Pulmonary artery endothelial cell (primary cell): Measurements from ENCODE around the gene PRKAB1. TPM values are rescaled to one million over a fixed set of nuclear protein-coding genes. Genes with fewer than 3 reads are reported as not detected.

ENCODE experiments used
- DNase-seq: peaks from one replicate; pipeline ENCODE4 v3.0.0-alpha.2; 2011; ENCODE audit warnings: low read depth, low spot score
- total RNA-seq: library from RNA; depleted of rRNA; stranded (reverse); fragments of >200 nt; gene quantifications from 2 replicates; pipeline ENCODE4 v1.2.3, GENCODE V29; 2014

The PRKAB1 gene
- total RNA-seq, 1 donor from 2014 or later, result 14.2 TPM

- no peak for DNase-seq
Measured at GRCh38 chr12:119710965-119711551, 43.1 kb downstream of the PRKAB1 start.

GRCh38 chr12:119711693-119712092 is 43.8 kb downstream of the PRKAB1 start:
- no peak for DNase-seq

GRCh38 chr12:119712721-119713120 is 44.8 kb downstream of the PRKAB1 start:
- DNase-seq, result no peak

GRCh38 chr12:119713551-119714031 is 45.7 kb downstream of the PRKAB1 start:
- no peak for DNase-seq

- no peak for DNase-seq
Measured at GRCh38 chr12:119714614-119715267, 46.8 kb downstream of the PRKAB1 start.

- DNase-seq, result no peak
Measured at GRCh38 chr12:119715268-119715620, 47.3 kb downstream of the PRKAB1 start.

- DNase-seq, result no peak
Measured at GRCh38 chr12:119718141-119718540, 50.2 kb downstream of the PRKAB1 start.

GRCh38 chr12:119720349-119720748 is 52.4 kb downstream of the PRKAB1 start:
- no peak for DNase-seq

- DNase-seq, result no peak
Measured at GRCh38 chr12:119721306-119721705, 53.4 kb downstream of the PRKAB1 start.

- DNase-seq, result no peak
Measured at GRCh38 chr12:119725523-119725922, 57.6 kb downstream of the PRKAB1 start.

- no peak for DNase-seq
Measured at GRCh38 chr12:119727600-119728443, 59.9 kb downstream of the PRKAB1 start.

GRCh38 chr12:119728444-119728745 is 60.5 kb downstream of the PRKAB1 start:
- DNase-seq, result no peak

GRCh38 chr12:119729871-119730270 is 61.9 kb downstream of the PRKAB1 start:
- no peak for DNase-seq

GRCh38 chr12:119730381-119730780 is 62.4 kb downstream of the PRKAB1 start:
- DNase-seq, result no peak

Other genes with a start within 250 kb of the PRKAB1 start
- gene TMEM233, start 74.4 kb upstream of the PRKAB1 start, total RNA-seq, result 0.73 and 1.2 TPM in 2 replicates
- gene CIT, start 209.2 kb downstream of the PRKAB1 start, total RNA-seq, result 15.8 and 29.7 TPM in 2 replicates